NCI-H2227 (cell line): ENCODE data around the gene CFAP251.
"Not testable (repeated sequence)": the region's sequence is repeated elsewhere in the genome, so short reads cannot be mapped to it uniquely, and the experiment has no call there.

Source experiments
- DNase-seq: peaks from one replicate; lab custom pipeline; 2025; ENCODE audit not compliant: unreplicated experiment; lab: John Stamatoyannopoulos, UW

Gene CFAP251

DNA sequence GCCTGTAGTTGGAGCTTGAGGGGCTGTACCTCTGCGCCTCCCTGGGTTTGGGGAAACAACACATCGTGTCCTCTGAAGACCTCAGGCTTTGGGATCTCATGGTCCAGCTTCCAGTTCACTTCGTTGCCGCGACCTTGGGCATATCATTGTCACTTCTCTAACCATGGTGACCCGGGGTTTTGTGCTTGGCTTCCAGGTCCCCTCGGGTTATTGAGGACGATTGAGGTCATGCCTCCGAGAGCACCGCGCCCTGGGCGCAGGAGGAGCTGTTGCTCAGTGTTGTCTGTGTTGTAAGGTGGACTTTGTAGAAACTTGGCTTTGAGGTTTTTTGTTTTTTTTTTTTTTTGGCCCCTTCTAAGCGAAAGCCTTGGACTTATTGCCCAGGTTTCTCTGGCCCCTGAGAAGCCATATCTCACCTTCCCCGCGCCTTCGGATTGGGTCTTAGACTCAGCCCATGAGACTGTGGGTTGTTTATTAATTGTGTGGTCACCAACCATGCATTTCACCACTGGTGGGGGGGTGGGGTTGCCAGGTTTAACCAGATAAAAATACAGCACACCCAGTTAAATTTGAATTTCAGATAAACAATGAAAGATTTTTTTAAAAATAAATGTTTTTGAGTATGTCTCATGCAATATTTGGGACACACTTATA, 105.9 kb downstream of the CFAP251 start:
- DNase-seq: no peak

DNA sequence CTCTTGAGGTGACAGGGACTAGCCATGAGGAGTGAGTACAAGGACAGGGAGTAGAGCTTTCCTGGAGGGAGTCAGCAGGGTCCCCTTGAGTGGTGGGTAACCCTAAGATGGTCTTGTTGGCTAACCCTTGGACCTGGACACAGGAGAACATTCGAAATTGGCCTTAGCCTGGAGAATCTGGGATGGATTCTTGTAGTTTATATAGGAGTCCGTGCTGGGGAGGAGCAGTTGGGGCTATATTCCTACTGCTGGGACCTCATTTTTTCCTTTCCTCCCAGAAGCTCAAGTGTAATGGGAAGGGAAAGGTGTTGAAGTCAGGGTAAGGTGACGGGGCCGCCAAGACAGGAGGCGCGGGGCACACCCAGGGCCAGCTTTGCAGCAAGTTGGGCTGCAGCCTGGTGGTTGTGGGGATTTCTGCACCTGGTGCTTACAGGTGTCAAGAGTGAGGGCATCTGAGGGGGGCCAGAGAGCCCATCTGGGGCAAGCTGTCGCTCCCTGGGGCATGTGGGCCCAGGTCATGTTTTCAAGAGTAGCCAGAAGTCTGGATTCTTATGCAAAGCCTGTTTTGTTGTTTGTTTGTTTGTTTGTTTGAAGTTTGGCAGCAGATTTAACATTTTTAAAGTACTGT, 108.4 kb downstream of the CFAP251 start:
- no peak for DNase-seq

DNA sequence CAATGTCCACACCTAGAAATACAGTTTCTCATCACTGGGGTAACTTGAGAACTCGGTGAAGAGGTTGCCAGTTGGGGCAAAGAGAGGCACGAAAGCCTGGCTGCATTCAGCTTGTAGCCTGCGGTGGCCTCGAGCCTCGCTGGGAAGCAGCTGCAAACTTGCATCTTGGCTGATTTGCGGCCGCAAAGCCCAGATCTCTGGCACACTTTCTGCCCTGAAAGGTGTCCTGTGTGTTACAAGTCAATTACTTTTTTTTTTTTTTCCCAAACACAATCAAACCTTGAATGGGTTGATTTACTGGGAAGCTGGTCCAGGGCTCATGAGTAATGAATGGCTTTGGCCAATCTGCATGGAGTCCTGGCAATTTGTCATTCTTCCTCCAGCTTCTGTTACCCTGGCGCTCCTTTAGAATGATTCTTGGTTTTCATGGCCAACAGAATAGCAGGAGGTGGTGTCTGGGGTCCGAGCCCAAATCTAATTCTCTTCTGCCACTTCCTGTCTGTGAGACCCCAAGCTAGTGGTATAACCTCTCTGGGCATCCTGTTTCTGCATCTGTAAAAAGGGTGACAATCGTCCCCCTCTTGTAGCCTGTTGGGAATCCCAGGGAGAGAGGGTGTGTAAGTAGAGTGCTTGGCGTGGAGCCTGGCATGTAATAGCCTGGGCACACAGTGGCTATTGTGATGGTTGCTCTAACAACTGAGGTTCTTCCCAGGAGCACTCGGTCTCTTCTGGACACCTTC, 109.9 kb downstream of the CFAP251 start:
- no peak for DNase-seq

DNA sequence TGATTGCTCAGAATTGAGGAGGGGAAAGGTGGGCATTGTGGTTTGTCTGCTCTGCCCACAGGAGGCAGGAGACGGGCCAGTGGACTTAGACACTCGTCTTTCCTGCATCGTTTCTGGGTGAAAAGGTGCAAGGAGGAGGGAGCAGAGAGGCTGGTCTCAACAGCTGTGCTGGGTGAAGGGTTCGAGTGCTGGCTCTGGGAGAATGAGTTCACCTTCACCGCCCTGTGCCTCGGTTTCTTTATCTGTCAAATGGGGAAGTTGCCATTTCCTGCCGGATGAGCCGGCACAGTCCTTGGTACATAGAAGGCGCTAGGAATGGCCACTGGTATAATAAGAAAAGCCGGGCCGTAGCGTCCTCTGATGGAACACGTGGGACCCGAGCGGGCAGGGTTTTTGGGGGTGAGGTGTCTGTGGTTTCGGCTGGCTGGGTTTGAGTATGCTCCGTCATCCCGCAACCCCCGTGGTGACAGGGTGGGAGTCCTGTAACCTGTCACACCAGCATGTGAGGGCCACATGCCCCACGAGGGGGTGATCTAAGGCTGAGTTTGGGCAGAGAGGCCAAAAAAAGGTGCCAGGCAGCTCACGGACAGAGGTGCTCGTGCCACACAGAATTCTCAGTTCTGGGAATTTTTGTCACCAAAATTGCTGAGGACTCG, 110.6 kb downstream of the CFAP251 start:
- no peak for DNase-seq

DNA sequence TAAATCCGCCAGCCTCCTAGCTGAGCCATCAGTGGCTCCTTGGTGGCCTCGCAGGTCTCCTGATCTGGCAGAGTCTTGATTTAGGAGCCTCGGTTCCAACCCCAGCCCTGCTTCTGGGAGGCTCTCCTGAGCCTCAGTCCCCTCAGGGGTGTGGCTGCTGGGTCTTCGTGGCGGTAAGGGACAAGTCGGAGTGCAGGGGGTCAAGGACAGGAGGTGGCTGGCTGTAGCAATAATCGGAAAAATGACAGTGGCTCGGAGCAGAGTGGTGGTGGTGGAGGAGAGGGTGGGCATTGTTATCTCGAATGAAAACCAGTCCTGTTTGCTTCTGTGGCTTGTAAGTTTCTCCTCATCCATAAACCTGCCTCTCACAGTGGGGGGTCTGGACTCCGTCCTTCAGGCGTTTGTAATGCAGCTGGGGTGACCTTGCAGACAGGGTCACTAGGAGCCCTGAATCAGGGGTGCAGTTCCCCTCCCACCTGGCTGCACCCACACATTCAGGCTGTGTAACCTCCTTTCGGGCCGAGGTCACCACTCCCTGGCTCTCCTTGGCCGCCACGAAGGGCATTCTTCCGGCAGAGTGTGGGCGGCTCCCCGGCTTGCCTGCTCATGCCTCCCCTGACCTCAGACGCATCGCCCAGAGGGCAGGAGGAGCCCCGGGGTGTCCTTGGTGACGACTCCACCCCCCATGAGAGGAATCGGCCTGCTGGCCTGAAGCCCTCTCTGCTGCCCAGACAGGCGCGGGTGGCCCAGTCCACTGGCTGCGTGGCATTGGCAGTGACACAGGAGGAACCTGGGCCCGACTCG, 111.4 kb downstream of the CFAP251 start:
- no peak for DNase-seq

DNA sequence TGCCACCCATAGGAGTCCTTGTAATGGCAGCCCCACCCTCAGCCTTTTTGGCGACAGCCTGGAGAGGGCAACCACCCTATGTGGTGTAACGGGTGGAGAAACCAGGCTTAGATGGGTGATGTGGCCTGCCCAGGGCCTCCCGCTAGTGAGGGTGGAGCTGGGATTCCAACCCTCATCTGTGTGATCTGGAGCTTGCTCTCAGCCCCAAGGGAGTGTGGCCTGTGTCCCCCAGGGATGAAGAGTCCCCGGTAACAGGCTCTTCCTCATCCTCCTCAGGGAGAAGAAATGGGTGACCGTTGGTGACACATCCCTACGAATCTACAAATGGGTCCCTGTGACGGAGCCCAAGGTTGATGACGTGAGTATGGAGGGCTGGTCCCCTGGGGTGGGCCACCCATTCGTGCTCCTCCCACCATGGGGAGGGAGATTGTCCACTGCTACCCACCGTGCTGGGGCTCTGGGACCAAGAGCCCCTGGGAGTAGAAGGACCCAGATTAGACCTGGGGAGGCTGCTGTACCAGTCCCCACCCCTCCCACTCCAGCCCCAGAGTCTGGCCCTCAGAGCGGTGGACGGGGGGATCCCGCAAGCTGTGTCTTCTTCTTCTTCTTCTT, 112.1 kb downstream of the CFAP251 start:
- no peak for DNase-seq

DNA sequence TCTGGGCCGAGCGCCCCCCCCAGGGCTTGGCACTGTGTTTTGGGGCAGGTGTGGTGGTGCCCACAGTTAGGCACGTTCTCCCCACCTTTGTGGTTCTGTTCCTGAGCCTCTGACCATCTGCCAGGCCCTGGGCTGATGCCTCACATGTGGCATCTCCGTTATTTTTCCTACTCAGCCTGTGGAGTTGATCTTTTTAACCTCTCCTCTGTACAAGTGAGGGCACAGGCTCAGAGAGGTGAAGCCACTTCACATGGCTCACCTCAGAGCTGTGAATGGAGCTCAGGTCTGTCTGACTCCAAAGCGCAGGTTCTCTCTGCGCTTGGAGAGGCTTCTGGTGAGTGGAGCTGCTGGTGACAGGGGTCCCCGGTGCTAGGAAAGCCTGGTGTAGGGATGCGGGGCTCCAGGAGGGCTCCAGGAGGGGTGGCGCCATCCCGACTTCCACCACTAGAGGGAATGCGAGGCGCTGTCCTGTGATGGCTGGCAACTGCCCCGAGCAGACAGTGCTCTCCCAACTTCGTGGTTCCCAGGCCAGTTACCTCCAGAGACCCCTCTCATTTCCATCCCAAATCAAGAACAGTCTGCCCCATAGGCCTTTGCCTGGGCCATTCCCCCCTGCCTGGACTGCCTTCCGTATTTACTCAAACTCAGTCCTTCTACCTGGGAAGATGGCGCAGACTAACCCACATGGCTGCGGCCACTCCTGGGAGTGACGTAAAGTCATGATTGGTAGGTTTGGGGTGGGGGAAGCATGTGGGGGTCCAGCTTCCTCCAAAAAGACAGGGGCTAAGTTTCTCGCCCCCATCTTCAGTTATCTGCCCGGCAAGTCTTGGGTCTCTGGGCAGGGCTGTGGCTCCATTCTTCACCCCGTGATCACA, 113.2 kb downstream of the CFAP251 start:
- peak; percentile 45 for DNase-seq

DNA sequence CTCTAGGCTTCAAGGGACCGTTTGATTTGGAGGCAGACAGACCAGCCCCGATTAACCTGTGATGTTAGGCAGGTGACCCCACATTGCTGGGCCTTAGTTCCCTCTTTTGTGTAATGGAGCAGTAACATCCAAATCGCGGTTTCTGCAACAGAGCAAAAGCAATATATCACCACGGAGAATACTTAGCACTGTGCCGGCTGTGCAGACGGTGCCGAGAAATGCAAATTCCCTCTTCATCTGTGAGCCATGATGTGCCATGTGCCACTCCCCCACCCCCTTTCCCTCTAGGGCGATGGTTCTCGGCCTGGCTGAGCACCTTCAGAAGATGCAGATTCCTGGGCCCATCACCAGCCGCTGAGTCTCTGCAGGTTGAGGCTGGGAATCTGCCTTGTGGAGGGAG, 114.2 kb downstream of the CFAP251 start:
- DNase-seq: no peak

DNA sequence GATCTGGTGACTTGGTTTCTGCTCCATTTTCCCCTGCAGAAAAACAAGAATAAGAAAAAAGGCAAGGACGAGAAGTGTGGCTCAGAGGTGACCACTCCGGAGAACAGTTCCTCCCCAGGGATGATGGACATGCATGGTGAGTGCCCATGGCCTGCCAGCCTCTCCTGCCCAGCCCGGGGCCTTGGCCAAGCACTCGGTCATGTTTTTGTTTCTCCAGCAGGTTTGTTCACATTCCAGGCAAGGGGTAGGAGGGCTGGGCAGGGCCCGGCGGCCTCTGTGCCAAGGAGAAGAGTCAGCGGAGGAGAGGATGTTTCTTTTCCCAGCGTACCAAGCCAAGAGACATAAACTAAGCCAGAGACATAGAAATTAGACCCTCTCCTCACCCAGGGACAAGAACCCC, 116.9 kb downstream of the CFAP251 start:
- DNase-seq: no peak

DNA sequence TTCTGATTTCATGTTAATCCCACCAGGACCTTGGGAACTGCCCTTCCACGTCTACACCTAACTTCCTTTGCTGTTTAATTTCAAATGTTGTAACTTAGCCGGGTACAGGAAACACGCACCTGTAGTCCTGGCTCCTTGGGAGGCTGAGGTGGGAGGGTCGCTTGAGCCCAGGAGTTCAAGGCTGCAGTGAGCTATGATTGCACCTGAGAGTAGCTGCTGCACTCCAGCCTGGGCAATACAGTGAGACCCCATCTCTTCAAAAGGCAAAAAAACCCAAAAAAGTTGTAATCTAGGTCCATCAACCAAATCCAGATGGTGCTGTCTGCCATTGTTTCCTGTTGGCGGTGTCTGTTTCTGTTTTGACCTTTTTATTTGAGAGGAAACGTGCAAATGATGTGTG, 117.8 kb downstream of the CFAP251 start:
- DNase-seq: no peak

DNA sequence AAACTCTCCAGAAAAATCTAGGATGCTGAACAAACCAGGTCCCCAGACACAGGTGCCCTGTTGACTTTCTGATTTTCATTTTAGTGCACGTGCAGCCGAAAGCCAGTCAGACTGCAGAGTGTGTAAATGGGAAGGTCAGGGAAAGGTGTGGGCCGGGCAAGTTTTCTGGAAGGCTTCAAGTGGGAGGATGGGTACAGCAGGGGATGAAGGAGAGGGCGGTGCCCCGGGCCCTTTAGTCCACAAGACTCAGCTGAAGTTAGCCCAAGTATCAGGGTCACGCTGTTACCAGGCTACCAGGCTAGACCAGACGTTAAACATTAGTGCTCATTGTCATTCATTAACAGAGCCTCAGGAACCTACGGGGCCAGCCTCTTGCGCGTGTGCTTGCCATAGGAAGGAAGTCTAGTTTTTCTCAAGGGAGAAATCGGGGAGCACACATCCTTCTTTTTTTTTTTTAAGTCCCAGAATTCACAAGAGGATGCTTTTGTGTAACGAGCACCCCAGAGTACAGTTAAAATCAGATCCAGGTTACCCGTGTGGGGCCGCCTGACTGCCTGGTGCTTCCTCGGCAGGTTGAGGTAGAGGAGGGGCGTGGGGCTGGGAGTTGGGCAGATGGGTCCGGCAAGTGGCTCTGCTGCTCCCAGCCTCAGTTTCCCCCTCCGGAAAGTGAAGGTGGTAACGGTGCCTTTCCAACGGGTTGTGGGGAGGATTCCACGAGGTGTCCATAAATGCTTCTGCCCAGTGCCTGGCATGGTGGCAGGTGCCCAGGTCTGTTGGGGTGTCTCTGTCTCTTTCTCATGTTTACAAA, 122.4 kb downstream of the CFAP251 start:
- DNase-seq: no peak

DNA sequence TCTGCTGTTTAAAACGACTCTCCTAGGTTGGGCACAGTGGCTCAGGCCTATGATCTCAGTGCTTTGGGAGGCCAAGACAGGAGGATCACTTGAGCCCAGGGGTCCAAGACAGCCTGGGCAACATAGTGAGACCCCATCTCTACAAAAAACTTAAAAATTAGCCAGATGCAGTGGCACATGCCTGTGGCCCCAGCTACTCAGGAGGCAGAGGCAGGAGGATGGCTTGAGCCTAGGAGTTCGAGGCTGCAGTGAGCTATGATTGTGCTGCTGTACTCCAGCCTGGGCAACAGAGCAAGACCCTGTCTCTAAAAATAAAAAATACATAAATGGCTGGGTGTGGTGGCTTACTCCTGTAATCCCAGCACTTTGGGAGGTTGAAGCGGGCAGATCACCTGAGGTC, 123.1 kb downstream of the CFAP251 start:
- DNase-seq: not testable (repeated sequence)

DNA sequence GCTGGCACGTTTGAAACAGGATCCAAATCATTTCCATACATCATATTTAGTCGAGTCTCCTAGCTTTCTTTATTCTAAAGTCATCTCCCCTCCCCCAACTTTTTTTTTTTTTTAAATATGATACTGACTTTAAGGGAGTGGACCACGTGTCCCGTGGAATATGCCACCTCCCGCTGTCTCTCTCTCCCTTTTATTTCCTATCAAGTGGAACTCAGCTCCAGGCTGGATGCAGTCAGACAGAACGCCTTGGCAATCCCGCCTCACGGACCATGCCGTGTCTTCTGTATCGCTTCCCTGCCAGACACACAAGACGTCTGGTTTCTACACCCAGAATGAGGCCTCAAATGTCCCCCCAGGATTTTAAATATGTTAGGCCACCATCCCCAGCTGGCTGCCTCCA, 124.5 kb downstream of the CFAP251 start:
- no peak for DNase-seq

DNA sequence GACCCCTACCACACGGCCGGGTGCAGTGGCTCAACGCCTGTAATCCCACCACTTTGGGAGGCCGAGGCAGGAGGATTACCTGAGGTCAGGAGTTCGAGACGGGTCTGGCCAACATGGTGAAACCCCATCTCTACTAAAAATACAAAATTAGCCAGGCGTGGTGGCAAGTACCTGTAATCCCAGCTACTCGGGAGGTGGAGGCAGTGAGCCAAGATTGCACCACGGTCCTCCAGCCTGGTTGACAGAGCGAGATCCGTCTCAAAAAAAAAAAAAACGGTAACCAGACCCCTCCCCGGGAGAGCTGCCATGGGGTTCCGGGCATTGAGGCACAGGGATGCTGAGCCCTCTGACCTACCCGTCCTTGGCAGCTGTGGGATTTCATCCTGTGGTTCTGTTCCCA, 125.1 kb downstream of the CFAP251 start:
- DNase-seq: no peak

DNA sequence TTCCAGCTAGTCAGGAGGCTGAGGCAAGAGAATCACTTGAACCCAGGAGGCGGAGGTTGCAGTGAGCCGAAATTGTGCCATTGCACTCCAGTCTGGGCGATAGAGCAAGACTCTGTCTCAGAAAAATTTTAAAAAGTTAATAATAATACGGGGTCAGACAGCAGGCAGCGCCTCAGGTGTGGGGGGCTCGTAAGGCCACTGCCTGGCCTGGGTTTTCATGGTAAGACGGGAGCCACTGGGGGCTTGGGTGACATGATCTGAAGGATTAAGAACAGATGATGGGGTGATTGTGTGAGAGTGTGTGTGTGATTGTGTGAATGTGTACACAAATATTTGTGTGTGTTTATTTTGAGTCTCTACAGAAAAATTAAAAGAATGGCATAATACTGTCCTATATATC, 126.9 kb downstream of the CFAP251 start:
- no peak for DNase-seq

DNA sequence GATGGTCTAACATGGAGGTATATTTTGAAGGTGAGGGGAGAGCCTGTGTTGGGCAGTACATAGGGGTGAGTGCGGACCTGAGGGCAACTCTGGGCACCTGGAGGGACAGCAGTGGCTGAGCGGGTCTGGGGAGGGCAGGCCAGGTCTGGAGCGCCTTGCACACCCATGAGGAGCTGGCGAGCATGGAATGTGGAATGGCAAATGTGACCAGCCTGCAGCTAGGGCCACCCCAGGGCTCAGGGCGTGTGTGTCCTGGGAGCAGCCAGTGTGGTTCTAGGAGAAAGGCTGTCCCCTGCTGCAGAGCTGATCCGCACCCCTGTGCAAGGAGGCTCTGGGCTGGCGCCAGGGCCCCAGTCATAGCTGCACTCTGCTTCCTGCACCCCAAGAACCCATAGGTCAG, 127.8 kb downstream of the CFAP251 start:
- no peak for DNase-seq

DNA sequence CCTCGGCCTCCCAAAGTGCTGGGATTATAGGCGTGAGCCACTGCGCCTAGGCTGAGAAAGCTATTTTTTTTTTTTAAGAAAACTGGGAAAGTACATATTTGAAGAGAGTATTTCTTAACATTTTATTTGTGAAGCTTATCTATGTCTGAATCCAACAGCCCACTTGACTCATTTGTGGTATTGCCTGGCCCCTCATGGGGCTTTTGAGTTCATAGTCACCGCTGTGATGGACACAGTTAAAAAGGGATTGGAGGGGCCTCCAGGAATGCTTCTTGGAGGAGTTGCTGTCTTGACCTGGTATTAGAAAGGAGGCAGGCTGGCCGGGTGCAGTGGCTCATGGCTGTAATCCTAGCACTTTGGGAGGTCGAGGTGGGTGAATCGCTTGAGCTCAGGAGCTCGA, 129.8 kb downstream of the CFAP251 start:
- DNase-seq: no peak

DNA sequence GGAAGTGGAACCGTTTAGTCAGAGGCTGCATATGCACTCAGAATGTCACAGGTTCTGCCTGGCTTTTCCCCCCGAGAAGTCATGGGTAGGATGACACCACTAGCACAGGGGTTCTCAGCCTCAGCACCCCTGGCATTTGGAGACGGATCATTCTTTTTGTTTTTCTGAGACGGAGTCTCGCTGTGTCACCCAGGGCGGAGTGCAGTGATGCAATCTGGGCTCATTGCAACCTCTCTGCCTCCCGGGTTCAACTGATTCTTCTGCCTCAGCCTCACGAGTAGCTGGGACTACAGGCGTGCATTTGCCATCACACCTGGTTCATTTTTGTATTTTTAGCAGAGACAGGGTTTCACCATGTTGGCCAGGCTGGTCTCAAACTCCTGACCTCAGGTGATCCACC, 131.4 kb downstream of the CFAP251 start:
- no peak for DNase-seq

DNA sequence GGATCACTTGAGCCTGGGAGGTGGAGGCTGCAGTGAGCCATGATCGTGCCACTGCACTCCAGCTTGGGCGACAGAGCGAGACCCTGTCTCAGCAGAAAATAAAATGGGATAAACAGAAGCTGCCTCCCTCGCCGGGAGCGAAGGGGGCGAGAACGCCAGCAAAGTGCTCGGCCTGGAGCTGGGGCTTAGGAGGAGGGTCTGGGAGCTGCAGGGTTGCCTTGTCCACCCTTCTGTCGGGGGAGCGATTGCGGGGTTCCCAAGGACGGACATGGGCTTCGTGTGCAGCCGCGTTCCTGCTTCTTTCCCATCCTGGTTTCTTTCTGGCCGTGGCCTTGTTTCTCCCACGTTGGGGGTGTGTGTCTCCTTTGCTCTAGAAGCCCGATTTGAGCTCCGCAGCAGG, 132.3 kb downstream of the CFAP251 start:
- DNase-seq: no peak
